Stimulated activated CD4-positive, alpha-beta T cell treated with anti-CD3 and anti-CD28 coated beads, Interleukin-1b, Interleukin-23, amount 100 ng/mL, for 48 hours (primary cell): ENCODE results near the gene MINK1.
A peak's percentile ranks its signal among the peaks of the same experiment; 100 is the strongest.

Experiments used
- DNase-seq: peaks from one replicate; pipeline ENCODE4 v3.0.0-alpha.2; 2020

Gene MINK1

GRCh38 chr17:4881761-4882555 is 48.8 kb downstream of the MINK1 start:
- peak; percentile 49 for DNase-seq

GRCh38 chr17:4884489-4884888 is 51.3 kb downstream of the MINK1 start:
- DNase-seq, result no peak

- no peak for DNase-seq
These were observed 53.7 kb downstream of the MINK1 start for GRCh38 chr17:4886830-4887229.

GRCh38 chr17:4887581-4887980 is 54.4 kb downstream of the MINK1 start:
- DNase-seq, result no peak

GRCh38 chr17:4891411-4892410 is 58.6 kb downstream of the MINK1 start:
- DNase-seq, result no peak

- no peak for DNase-seq
These were observed 59.5 kb downstream of the MINK1 start for GRCh38 chr17:4892499-4893221.

- no peak for DNase-seq
These were observed 60.1 kb downstream of the MINK1 start for GRCh38 chr17:4893272-4893671.

GRCh38 chr17:4893721-4894560 is 60.8 kb downstream of the MINK1 start:
- DNase-seq, result no peak

GRCh38 chr17:4895121-4895520 is 62.0 kb downstream of the MINK1 start:
- DNase-seq, result no peak

- DNase-seq, result no peak
These were observed 62.7 kb downstream of the MINK1 start for GRCh38 chr17:4895657-4896331.

- DNase-seq, result no peak
These were observed 63.4 kb downstream of the MINK1 start for GRCh38 chr17:4896332-4897197.

GRCh38 chr17:4897198-4897687 is 64.1 kb downstream of the MINK1 start:
- DNase-seq, result no peak

GRCh38 chr17:4897785-4898184 is 64.6 kb downstream of the MINK1 start:
- DNase-seq, result no peak

GRCh38 chr17:4898351-4898750 is 65.2 kb downstream of the MINK1 start:
- no peak for DNase-seq

- no peak for DNase-seq
These were observed 65.8 kb downstream of the MINK1 start for GRCh38 chr17:4898927-4899326.

- DNase-seq, result peak; percentile 95
These were observed 66.4 kb downstream of the MINK1 start, which contains the start of gene C17orf107 for GRCh38 chr17:4899341-4900230. Gene C17orf107 (plus strand): TSS chr17:4899536. CDS start chr17:4899763, 227 bp downstream.

GRCh38 chr17:4900231-4901107 is 67.3 kb downstream of the MINK1 start:
- peak; percentile 60 for DNase-seq

GRCh38 chr17:4901108-4901647 is 68.0 kb downstream of the MINK1 start:
- DNase-seq, result no peak
